ENCODE data around the gene REEP1. TPM values are rescaled to one million over a fixed set of nuclear protein-coding genes. Genes with fewer than 3 reads are reported as not detected.

Gene REEP1
- total and polyA plus RNA-seq, 10 donors, result 0.57 to 7.6 (median 3.4) TPM

DNA sequence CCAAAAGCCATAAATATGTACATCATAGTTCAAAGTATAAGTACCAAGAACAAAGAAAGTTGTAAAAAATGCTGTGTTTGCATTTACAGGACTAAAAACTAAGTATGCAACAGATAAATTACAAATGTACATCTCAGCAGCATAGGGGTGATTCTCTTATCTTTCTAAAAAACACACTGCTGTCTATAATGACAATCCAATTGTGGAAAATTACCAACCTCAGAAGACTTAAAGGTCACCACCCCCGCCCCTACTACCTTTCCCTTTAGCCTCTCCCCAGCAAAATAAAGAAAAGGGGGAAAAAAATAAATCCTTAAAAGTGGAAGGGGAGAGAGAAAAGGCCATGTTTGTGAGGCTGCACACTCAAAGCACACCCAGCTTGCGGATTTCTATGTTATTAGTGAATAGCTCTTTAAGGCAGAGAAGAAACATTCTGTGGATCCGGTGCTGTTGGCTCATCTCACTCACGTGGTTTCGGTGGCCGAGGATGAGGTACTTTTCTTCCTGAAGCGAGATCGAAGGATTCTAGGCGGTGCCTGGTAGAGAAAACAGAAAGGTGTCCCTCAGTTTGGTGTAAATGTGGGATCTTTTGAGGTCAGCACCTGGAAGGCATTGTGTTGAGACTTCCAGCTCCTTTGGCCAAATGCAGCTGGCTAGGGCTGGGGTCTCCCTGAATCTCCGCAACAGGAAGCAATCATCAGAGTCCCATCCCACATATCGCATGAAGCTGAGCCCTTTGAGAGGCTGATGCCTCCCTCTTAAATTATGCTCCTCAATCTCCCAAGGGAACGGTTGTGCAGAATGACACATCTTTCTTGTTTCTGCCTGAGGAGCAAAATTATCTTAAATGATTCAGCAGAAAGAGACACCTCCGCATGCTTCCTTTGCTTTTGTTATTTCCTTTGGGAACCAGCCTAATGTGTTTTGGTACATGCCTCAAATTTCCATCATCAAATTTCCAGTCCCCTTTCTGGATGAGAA lies 120.6 kb downstream of the REEP1 start:
- H3K27me3 ChIP-seq (replicated peaks in 1 of 7), result no peaks in the 10 kb centered on the region
- H3K4me1 ChIP-seq, result peaks cover 0 to 8% (median 6%) of the 10 kb centered on the region in 6 donors
- no peak overlapping the region for H3K27ac ChIP-seq
- TF ChIP-seq, protein P1, sequence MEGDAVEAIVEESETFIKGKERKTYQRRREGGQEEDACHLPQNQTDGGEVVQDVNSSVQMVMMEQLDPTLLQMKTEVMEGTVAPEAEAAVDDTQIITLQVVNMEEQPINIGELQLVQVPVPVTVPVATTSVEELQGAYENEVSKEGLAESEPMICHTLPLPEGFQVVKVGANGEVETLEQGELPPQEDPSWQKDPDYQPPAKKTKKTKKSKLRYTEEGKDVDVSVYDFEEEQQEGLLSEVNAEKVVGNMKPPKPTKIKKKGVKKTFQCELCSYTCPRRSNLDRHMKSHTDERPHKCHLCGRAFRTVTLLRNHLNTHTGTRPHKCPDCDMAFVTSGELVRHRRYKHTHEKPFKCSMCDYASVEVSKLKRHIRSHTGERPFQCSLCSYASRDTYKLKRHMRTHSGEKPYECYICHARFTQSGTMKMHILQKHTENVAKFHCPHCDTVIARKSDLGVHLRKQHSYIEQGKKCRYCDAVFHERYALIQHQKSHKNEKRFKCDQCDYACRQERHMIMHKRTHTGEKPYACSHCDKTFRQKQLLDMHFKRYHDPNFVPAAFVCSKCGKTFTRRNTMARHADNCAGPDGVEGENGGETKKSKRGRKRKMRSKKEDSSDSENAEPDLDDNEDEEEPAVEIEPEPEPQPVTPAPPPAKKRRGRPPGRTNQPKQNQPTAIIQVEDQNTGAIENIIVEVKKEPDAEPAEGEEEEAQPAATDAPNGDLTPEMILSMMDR (IDR thresholded peaks at IDR 0.05 in 8 of 11, conservative IDR thresholded peaks at IDR 0.05 in 3 of 11), result no peak
- no peak for TF ChIP-seq POLR2A (IDR thresholded peaks at IDR 0.05)
- TF ChIP-seq POLR2AphosphoS5 (IDR thresholded peaks at IDR 0.05), result no peak
- H3K9me3 ChIP-seq, result no peaks in the 10 kb centered on the region
- intact Hi-C loops (cut with DNase I; ENCODE audit: low total_unique reads), result no loop called here
- no peak overlapping the region for H3K4me3 ChIP-seq
- peaks cover under 1 to 31% (median 26%) of the 10 kb centered on the region in 6 donors for H3K36me3 ChIP-seq
- no peak for DNase-seq
- WGBS, 5 donors, result 69 to 79% (median 72%) methylated on average over 13 of the region's 13 CpGs

DNA sequence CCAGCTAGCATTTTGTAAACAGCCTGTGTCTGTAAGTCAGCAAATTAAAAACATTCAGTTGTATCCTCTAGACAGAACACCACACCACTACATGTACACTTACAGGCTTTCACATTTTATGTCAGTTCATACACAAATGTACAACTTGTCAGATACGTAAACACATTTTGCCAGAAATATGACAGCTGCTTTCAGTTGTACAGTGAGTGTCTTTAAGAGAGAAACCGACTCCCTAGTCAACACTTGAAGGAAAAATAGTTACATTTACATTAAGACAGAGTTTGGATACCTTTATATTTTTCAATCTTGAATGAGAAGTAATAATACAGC lies 123.0 kb downstream of the REEP1 start:
- no peak for DNase-seq
- intact Hi-C loops (cut with DNase I; ENCODE audit: low total_unique reads), result no loop called here
- TF ChIP-seq, protein P1 (IDR thresholded peaks at IDR 0.05 in 8 of 11, conservative IDR thresholded peaks at IDR 0.05 in 3 of 11), result no peak
- TF ChIP-seq POLR2A (IDR thresholded peaks at IDR 0.05), result no peak
- TF ChIP-seq POLR2AphosphoS5 (IDR thresholded peaks at IDR 0.05), result no peak
- WGBS, 5 donors, result 85 to 93% (median 91%) methylated on average over 2 of the region's 2 CpGs
- Histone ChIP-seq H3K36me3 (peaks cover 2 to 55% (median 50%) of the 10 kb centered on the region in 6 donors), H3K9me3 (no peaks in the 10 kb centered on the region), H3K4me1 (peaks cover 0 to 17% (median 0%) of the 10 kb centered on the region in 6 donors), H3K4me3 (no peak overlapping the region), H3K27me3 (replicated peaks in 1 of 7) (no peaks in the 10 kb centered on the region), H3K27ac (peak overlapping the region in 2 of 8 donors; percentile 3)

DNA sequence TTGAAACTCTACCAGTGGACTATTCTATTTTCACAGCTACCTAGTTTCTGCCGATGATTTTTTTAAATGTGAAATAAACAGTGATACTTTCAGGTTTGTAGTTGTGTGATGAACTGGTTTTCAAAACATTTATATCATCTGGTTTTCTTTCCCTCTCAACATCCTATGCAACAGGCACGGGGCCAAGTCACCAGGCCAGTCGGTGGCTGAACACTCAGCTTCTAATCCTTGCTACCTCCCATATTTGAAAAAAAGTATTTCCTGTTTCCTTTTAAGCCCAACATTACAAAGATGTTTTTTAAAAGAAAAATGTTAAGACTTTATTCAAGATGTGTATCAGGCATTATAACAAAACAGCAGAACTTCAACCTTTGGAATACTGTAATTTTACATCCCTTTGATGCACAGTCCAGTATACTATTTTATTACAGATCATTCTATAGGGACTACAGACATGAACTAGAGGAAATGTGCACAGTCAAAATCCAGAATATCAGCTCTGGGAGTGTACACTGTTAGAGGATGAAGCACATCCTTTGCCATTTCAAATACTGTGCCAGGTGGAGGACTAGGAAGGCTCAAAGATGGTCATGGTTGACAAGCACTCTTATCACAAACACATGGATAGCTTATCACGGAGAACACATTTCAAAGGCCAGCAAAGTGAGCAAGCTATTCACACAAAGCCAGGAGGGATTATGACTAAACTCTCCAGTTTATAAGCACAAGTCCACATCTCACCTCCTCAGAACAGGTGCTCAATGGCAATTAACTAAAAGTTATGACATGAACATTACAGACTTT lies 123.5 kb downstream of the REEP1 start:
- DNase-seq, result no peak
- Histone ChIP-seq H3K27me3 (replicated peaks in 1 of 7) (no peaks in the 10 kb centered on the region), H3K4me3 (no peak overlapping the region), H3K9me3 (no peaks in the 10 kb centered on the region), H3K27ac (peak overlapping the region in 2 of 8 donors; percentile 3), H3K4me1 (peaks cover 0 to 17% (median 0%) of the 10 kb centered on the region in 6 donors), H3K36me3 (peaks cover 2 to 61% (median 56%) of the 10 kb centered on the region in 6 donors)
- 54 to 67% (median 63%) methylated on average over 4 of the region's 4 CpGs for WGBS, 5 donors
- TF ChIP-seq POLR2AphosphoS5 (IDR thresholded peaks at IDR 0.05), result no peak
- TF ChIP-seq POLR2A (IDR thresholded peaks at IDR 0.05), result no peak
- TF ChIP-seq, protein P1 (IDR thresholded peaks at IDR 0.05 in 8 of 11, conservative IDR thresholded peaks at IDR 0.05 in 3 of 11), result no peak
- intact Hi-C loops (cut with DNase I; ENCODE audit: low total_unique reads), result no loop called here
